Lower leg skin (tissue), 3 donors: Measurements from ENCODE around the gene THBS4.

ENCODE experiments used
- POLR2A ChIP-seq, 2 donors: fragments of 450-650 bp; IDR thresholded peaks; one replicate each; pipeline ENCODE4 v1.6.1; 2016 to 2017; ENCODE audit warnings: antibody characterized with exemption in 2 of 2, mild to moderate bottlenecking in 1 of 2, moderate library complexity in 1 of 2
- TF ChIP-seq, protein P1 (sequence below), 3 donors: fragments of 450-650 bp; IDR thresholded peaks; one replicate each; pipeline ENCODE4 v1.5.1; 2016; ENCODE audit warnings: antibody characterized with exemption in 3 of 3, mild to moderate bottlenecking in 3 of 3, moderate library complexity in 2 of 3

DNA sequence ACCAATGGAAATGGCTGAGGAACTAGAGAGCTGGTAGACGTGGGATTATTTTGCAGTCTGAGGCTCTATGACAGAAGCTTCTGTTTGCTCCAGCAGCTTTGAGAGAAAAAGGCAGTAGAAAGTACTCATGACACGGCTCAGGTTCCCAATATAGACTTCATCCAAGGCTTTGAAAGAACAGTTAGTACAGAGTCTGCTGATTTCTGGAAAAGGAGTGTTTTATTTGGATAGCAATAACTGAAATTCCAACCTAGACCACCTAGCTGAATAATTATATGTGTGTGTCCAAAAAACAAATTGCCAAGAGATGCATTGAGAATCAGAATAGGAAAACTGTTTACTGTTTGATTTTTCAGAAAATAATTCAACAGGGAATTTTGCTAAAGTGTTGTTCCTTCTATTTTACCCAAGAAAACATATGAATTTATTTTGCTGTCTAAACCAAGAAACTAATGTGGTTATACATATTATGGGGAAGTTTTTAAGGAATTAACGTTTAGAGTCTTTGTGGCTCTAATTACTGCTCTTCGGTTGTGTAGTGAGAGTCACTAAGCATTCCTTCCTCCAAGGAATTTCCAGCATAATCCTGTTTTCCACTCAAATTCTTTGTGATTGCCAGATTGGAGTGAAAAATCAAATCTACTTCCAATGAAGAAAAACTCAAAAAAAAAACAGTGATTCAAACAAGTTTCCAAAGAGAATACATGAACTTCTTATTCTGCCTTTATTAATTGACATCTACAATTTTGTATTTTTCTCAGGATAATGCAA lies 26.0 kb upstream of the THBS4 start:
- no peak for TF ChIP-seq POLR2A (IDR thresholded peaks at IDR 0.05)
- TF ChIP-seq, protein P1, sequence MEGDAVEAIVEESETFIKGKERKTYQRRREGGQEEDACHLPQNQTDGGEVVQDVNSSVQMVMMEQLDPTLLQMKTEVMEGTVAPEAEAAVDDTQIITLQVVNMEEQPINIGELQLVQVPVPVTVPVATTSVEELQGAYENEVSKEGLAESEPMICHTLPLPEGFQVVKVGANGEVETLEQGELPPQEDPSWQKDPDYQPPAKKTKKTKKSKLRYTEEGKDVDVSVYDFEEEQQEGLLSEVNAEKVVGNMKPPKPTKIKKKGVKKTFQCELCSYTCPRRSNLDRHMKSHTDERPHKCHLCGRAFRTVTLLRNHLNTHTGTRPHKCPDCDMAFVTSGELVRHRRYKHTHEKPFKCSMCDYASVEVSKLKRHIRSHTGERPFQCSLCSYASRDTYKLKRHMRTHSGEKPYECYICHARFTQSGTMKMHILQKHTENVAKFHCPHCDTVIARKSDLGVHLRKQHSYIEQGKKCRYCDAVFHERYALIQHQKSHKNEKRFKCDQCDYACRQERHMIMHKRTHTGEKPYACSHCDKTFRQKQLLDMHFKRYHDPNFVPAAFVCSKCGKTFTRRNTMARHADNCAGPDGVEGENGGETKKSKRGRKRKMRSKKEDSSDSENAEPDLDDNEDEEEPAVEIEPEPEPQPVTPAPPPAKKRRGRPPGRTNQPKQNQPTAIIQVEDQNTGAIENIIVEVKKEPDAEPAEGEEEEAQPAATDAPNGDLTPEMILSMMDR (IDR thresholded peaks at IDR 0.05) = no peak
